HL-60 (cell line): ENCODE measurements around the gene PRIM1.
"Not testable (repeated sequence)": the region's sequence is repeated elsewhere in the genome, so short reads cannot be mapped to it uniquely, and the experiment has no call there.

Source experiments
- DNase-seq, 2 experiments: peaks; one replicate each; pipeline ENCODE4 v3.0.0-alpha.2; 2010 to 2020; ENCODE audit warnings: low read depth in 1 of 2, low spot score in 1 of 2
- H3K27ac ChIP-seq: fragments of 250-450 bp; sonication (Bioruptor Pico); replicated peaks from 2 replicates; pipeline ENCODE4 v1.5.1; 2020; ENCODE audit warnings: mild to moderate bottlenecking, moderate library complexity
- H3K27me3 ChIP-seq: fragments of 250-450 bp; sonication (Bioruptor Pico); 2 replicates; pipeline ENCODE4 v1.5.1; 2021; ENCODE audit warnings: mild to moderate bottlenecking, moderate library complexity; ENCODE audit not compliant: insufficient read depth, poor library complexity, severe bottlenecking
- H3K4me3 ChIP-seq: replicated peaks from 2 replicates; pipeline ENCODE4 v1.5.1; 2011; ENCODE audit warnings: mild to moderate bottlenecking, control low read depth, low read length; ENCODE audit not compliant: insufficient read depth
- CTCF ChIP-seq: IDR thresholded peaks from one replicate; pipeline ENCODE4 v1.5.1; 2011; ENCODE audit warnings: low read length, control low read depth, inconsistent platforms; ENCODE audit not compliant: insufficient read depth
- GABPA ChIP-seq: IDR thresholded peaks from 2 replicates; pipeline ENCODE4 v1.6.1; 2012; ENCODE audit warnings: low read depth
- POLR2AphosphoS5 ChIP-seq: IDR thresholded peaks from 2 replicates; pipeline ENCODE4 v1.6.1; 2012; ENCODE audit warnings: low read depth
- REST ChIP-seq: IDR thresholded peaks from 2 replicates; pipeline ENCODE4 v1.6.1; 2012; ENCODE audit warnings: low read depth; ENCODE audit not compliant: insufficient replicate concordance
- SPI1 ChIP-seq: IDR thresholded peaks from 2 replicates; pipeline ENCODE4 v1.6.1; 2012; ENCODE audit warnings: low read depth, mild to moderate bottlenecking, borderline replicate concordance
- long read RNA-seq: library from polyadenylated mRNA; unstranded; transcript quantifications from one replicate; pipeline ENCODE4 v2.0.0, GENCODE V29; 2020

PRIM1 gene
- long read RNA-seq, transcript PRIM1-201 (13 exons, 1,393 nt), result major isoform, 69 of 143 reads
- long read RNA-seq, partial matches to known transcripts, result 28 of 143 reads
- long read RNA-seq, other reads (novel, unspliced or antisense), result 43 of 143 reads

GRCh38 chr12:56751712-56752598 is at the start of gene PRIM1:
TSS of gene PRIM1 (minus strand) at chr12:56752323. CDS start at chr12:56752298, 25 bp downstream.
- TF ChIP-seq REST, result peak; percentile 57
- TF ChIP-seq SPI1, result peak; percentile 13; the same call in 1 of the 2 replicates
- no peak for TF ChIP-seq GABPA
- TF ChIP-seq CTCF, result no peak
- TF ChIP-seq POLR2AphosphoS5, result peak; percentile 94
- DNase-seq, result peak; percentile 75 to 91
- H3K27me3 ChIP-seq, result no peaks in the 10 kb centered on the region
- peak within 1 kb of the TSS; percentile 46 for H3K4me3 ChIP-seq
- peak within 1 kb of the TSS; percentile 99 for H3K27ac ChIP-seq

- no peak for TF ChIP-seq CTCF
- no peak for TF ChIP-seq POLR2AphosphoS5
- TF ChIP-seq REST, result no peak
- no peak for TF ChIP-seq GABPA
- TF ChIP-seq SPI1, result no peak
- no peak for DNase-seq
- no peak overlapping the region for H3K27ac ChIP-seq
- no peaks in the 10 kb centered on the region for H3K27me3 ChIP-seq
- no peak overlapping the region for H3K4me3 ChIP-seq
Measured at GRCh38 chr12:56800221-56800620, 48.1 kb upstream of the PRIM1 start.

GRCh38 chr12:56799345-56799744 is 47.2 kb upstream of the PRIM1 start:
- not testable (repeated sequence) for H3K27ac ChIP-seq, H3K4me3 ChIP-seq, H3K27me3 ChIP-seq, DNase-seq

- not testable (repeated sequence) for DNase-seq, H3K27me3 ChIP-seq, H3K27ac ChIP-seq, H3K4me3 ChIP-seq
Measured at GRCh38 chr12:56795791-56796190, 43.7 kb upstream of the PRIM1 start.

GRCh38 chr12:56795046-56795562 is 43.0 kb upstream of the PRIM1 start:
- H3K27ac ChIP-seq, DNase-seq, H3K27me3 ChIP-seq, H3K4me3 ChIP-seq: not testable (repeated sequence)

GRCh38 chr12:56793124-56793523 is 41.0 kb upstream of the PRIM1 start:
- not testable (repeated sequence) for H3K27me3 ChIP-seq, DNase-seq, H3K27ac ChIP-seq, H3K4me3 ChIP-seq
